Measurements from ENCODE around the gene PLEKHG5. TPM values are rescaled to one million over a fixed set of nuclear protein-coding genes. Genes with fewer than 3 reads are reported as not detected.
"Not testable (repeated sequence)": the region's sequence is repeated elsewhere in the genome, so short reads cannot be mapped to it uniquely, and the experiment has no call there.

Gene PLEKHG5
- polyA plus RNA-seq, 3 donors = 1.7 to 16.8 (median 9.4) TPM

DNA sequence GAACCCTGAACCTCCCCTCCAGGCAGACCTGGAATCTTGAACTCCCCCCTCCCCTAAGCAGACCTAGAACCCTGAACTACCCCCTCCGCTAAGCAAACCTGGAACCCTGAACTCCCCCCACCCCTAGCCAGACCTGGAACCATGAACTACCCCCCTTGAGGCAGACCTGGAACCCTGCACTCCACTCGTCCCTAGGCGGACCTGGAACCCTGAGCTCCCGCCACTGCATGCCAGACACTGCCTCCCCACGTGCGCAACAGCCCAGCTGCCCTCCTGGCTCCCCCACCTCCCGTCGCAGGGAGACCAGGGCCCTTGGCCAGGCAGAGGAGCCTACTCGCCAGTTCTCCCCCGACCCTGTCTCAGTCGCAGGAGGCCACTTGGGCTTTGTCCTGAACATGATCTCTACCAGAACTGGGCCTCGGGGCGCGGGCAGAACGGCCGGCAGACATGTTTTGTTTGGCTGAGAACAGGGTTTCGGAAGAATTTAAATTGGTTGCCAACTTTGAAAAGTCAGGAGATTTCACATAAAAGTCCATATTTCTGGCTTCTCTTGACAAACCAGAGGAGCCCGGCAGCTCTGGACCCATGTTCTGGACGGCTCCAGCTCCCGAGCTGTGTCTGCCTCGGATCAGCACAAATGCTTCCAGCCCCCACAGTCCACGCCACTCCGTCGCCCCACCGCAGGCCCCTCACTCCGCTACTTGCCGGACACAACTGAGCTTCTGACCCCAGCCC lies 9.2 kb upstream of the PLEKHG5 start:
- no peak overlapping the region for H3K27ac ChIP-seq (ENCODE audit: low read depth, low read length)

GRCh38 chr1:6499296-6499695 lies 7.8 kb upstream of the PLEKHG5 start:
- 64 to 86% (median 73%) methylated on average over 4 of the region's 4 CpGs for WGBS, 3 donors
- no peak overlapping the region for H3K27ac ChIP-seq (ENCODE audit: low read depth, low read length)

More for the DNA sequence above, 9.2 kb upstream of the PLEKHG5 start:
- WGBS, 3 donors = 73 to 79% (median 76%) methylated on average over 27 of the region's 27 CpGs

- H3K27ac ChIP-seq (ENCODE audit: low read depth, low read length) = no peak overlapping the region
- WGBS, 3 donors = 53 to 68% (median 64%) methylated on average over 12 to 13 of the region's 13 CpGs
These were observed 7.2 kb upstream of the PLEKHG5 start for GRCh38 chr1:6498576-6499111.

DNA sequence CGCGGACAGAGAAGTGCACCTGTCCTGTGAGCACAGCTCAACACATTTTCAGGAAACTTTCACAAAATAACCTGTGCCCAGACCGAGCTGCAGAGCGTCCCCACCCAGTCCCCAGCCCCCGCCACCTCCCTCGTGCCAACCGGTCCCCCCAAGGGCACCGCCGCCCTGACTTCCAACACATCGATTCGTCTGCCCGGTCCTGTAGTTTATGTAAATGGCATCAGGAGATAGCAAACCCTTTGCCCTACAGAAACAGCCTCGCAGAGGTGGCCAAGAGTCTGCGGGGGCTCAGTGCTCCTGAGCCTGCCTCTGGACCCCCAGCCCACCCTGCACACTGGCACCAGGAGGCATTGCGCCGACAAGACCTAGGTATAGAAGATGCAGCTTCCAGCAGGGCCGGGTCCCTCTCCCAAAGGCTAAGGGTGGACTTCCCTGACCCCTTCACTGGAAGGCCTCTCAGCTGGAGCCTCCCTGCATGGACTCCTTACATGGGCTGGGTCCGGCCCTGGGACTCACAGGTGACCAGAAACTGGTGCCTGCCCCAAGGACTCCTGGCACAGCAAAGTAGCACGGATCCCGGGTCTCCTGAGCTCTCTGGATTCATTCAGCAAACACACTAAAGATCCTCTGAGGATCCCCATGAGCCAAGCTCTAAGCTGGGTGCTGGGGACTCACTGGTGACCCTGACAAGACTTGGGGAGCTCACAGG lies 6.6 kb upstream of the PLEKHG5 start:
- 32 to 54% (median 44%) methylated on average over 20 of the region's 20 CpGs for WGBS, 3 donors

DNA sequence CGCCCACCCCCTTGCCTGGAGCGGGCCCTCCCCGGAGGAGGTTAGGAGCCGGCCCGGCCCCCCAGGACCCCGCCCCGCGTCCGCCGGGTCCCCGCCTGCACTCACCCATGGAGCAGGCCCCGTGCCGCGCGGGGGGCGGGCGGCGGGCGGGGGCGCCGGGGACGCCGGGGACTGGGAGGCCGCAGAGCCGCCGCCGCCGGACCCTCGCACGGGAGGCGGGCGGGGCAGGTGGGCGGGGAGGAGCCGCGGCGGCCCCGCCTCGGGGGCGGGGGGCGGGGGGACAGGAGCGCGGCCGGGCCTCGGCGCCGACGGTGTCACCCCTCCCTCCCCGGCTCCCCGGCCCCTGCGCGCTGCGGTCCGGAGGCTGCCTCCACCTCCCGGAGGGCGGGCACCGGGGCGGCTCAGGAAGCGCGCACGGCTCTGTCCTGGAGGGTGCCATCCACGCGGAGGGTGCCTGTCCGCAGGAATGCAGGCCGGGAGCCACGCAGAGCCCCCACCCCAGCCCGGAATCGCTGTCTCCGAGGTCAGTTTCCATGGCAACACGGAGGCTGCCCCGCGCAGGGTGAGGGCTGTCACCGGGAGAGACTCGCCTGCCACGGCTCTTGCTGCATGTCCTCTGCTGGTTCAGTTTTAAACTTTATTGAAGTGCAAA lies 5.9 kb upstream of the PLEKHG5 start:
- 1% methylated on average over 33 to 62 of the region's 74 CpGs for WGBS, 3 donors
- H3K27ac ChIP-seq (ENCODE audit: low read depth, low read length) = no peak overlapping the region

More for the DNA sequence above, 6.6 kb upstream of the PLEKHG5 start:
- H3K27ac ChIP-seq (ENCODE audit: low read depth, low read length) = no peak overlapping the region

GRCh38 chr1:6496890-6497214 lies 5.4 kb upstream of the PLEKHG5 start:
- 4 to 14% (median 5%) methylated on average over 7 to 17 of the region's 21 CpGs for WGBS, 3 donors
- H3K27ac ChIP-seq (ENCODE audit: low read depth, low read length) = no peak overlapping the region

GRCh38 chr1:6496365-6496721 lies 4.9 kb upstream of the PLEKHG5 start:
- H3K27ac ChIP-seq (ENCODE audit: low read depth, low read length) = no peak overlapping the region
- WGBS, 3 donors = 33 to 43% (median 37%) methylated on average over 13 of the region's 13 CpGs

DNA sequence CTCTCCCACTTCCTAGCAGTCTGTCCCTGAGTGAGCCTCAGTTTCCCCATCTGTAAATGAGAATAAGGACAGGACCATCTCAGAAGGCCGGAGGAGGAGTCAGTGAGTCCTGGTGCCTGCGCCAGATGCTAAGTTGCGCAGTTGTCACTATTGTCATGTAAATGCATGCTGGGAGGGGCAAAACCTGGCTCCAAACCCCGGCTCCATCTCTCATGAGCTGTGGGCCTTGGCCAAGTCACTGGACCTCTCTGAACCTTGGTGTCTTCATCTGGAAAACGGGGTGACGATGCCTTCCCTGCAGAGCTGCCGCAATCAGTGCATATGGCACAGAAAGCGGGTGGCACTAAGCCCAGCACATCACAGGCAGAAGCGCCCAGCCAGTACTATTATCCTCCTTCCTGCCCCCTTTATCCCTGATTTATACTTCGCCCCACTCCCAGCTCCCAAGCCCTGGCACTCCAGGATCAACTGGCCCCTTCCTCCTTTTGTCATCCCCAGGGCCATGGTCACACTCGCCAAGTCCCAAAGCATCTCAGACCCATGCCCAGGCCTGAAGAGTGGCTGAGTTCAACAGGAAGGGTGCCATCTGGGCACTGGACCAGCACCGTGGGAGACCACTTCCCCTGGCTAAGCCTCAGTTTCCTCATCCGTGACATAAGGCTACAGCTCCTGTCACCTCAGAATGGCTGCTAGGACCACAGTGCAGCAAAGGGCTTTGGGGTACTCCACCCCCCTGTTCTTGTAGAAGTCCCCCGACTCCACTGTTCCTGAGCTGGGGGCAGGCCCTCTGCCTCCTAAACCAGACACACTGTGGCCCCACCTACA lies 4.3 kb upstream of the PLEKHG5 start:
- no peak overlapping the region for H3K27ac ChIP-seq (ENCODE audit: low read depth, low read length)
- WGBS, 3 donors = 76 to 86% (median 77%) methylated on average over 14 of the region's 14 CpGs

DNA sequence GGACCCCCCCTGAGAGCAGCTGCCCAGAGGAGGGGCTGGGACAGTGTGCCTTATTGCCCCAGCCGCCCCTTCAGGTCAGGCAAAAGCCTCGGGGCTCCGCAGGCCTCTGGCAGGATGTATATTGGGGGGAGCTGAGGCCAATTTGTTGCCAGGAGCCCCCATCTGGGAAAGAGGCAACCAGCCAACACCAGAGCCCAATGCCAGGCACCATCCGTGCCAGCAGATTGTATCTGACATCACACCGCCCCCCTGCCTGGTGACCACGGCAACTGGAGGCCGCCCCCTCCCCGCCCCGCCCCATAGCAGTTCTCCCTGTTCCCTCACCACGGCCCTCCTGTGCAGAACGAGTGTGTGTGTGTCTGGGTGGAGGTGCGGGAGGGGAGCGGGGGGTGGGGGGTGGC lies 3.6 kb upstream of the PLEKHG5 start:
- 43 to 55% (median 43%) methylated on average over 13 of the region's 13 CpGs for WGBS, 3 donors
- no peak overlapping the region for H3K27ac ChIP-seq (ENCODE audit: low read depth, low read length)

GRCh38 chr1:6494627-6495026 lies 3.2 kb upstream of the PLEKHG5 start:
- 78 to 85% (median 82%) methylated on average over 4 of the region's 4 CpGs for WGBS, 3 donors

DNA sequence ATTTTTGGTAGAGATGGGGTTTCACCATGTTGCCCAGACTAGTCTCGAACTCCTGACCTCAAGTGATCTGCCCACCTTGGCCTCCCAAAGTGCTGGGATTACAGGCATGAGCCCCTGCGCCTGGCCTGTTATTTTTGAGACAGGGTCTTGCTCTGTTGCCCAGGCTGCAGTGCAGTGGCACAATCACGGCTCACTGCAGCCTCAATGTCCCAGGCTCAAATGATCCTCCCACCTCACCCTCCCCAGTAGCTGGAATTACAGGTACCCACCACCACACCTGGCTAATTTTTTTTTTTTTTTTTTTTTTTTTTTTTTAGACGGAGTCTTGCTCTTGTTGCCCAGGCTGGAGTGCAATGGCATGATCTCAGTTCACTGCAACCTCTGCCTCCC lies 2.4 kb upstream of the PLEKHG5 start:
- 82 to 95% (median 84%) methylated on average over 4 of the region's 4 CpGs for WGBS, 3 donors
- not testable (repeated sequence) for H3K27ac ChIP-seq (ENCODE audit: low read depth, low read length)

More at GRCh38 chr1:6494627-6495026, 3.2 kb upstream of the PLEKHG5 start:
- H3K27ac ChIP-seq (ENCODE audit: low read depth, low read length) = no peak overlapping the region

DNA sequence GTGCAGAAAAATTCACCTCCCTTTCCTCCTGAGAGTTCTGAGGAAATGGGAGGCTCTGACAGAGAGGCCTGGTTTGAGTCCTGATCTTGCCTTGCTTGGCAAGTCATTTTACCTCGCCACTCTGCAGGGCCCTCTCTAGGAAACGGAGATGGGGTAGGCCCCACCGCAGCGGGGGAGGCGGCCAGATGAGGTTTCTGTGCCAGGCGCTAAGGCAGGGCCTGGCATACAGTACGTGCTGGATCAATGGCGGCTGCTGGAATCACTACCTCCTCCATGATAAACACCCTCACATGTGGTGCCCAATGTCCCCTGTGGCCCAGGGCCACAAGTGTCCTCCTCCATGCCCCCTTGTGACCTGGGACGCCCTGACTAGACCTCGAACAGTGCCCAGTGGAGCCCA lies 499 bp upstream of the PLEKHG5 start:
- 61 to 71% (median 65%) methylated on average over 10 of the region's 10 CpGs for WGBS, 3 donors
- no peak overlapping the region for H3K27ac ChIP-seq (ENCODE audit: low read depth, low read length)

DNA sequence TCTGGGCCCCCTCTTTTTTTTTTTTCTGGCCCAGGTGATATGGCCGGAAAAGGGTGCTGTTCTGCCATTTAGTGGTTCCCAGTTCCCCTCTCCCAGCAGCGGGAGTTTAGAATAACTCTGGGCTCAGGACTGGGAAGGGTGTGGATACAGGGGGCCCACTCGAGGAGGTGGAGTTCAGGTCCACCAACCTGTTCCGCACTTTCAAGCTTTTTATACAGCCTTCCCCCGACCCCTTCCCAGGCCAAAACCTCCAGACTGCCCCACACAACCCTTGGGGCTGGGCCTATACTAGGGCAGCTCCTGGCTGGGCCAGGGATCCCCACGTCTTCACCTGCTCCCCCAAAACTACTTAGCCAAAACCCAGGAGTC lies 402 bp downstream of the PLEKHG5 start:
- 19 to 43% (median 40%) methylated on average over 6 of the region's 6 CpGs for WGBS, 3 donors
- no peak overlapping the region for H3K27ac ChIP-seq (ENCODE audit: low read depth, low read length)

GRCh38 chr1:6490181-6491080 lies 1.0 kb downstream of the PLEKHG5 start:
- no peak overlapping the region for H3K27ac ChIP-seq (ENCODE audit: low read depth, low read length)
- WGBS, 3 donors = 0 to 1% (median 1%) methylated on average over 65 to 70 of the region's 70 CpGs

DNA sequence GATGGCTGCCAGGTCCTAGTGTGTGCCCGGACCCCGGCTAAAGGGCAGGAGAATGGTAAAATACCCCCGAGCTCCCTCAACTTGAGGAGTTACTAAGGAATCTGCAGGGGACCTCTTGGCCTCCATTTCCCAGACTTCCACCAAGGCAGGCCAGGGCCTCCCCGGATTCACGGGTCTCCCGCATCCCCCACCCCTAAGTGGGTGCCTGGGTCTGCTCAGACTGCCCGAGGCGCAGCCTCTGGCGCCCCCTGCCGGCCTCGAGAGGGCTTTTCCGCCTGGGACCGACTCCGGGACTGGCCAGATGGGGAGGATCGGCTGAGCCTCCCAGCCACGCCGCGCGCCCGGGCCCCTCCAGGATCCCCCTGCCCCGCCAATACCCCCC lies 1.7 kb downstream of the PLEKHG5 start:
- H3K27ac ChIP-seq (ENCODE audit: low read depth, low read length) = no peak overlapping the region
- 12 to 19% (median 13%) methylated on average over 13 to 21 of the region's 21 CpGs for WGBS, 3 donors

GRCh38 chr1:6489383-6489765 lies 2.1 kb downstream of the PLEKHG5 start:
- WGBS, 3 donors = 70 to 79% (median 77%) methylated on average over 9 of the region's 9 CpGs

DNA sequence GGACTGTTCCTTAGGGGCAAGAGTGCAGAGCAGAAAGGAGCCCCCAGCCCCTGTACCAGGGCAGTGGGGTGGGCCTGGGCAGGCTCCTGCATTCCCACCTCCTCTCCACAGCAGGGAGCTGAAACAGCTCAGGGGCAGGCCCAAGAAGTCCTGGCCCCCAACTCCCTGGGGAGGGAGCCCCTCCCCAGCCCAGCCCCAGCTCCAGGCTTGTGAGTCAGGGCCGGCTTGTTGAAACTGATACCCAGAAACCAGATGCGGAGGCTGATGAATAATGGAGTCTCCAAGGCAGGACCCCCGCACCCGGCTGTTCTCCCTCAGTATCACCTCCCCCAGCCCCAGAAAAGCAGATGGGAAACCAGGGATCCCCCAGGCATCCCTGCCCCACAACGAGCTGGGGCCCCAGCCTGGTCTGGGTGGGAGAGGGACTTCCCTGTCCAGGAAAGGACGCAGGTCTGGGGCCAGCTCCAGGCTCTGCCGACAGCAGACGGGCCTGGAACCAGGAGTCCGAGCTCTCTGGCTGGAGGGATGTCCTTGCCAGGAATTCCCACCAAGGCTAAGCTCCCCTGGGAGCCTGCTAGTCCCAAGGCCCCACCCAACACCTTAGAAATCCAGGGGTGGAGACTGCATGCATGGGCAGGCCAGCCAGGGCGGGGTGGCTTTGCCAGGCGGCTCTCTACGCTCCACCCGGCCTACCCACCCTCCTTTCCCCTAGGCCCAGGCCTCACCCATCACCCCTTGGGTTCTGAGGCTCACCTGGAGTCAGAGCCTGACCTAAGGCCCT lies 2.7 kb downstream of the PLEKHG5 start:
- H3K27ac ChIP-seq (ENCODE audit: low read depth, low read length) = no peak overlapping the region
- 74 to 75% (median 75%) methylated on average over 13 of the region's 13 CpGs for WGBS, 3 donors

More at GRCh38 chr1:6489383-6489765, 2.1 kb downstream of the PLEKHG5 start:
- no peak overlapping the region for H3K27ac ChIP-seq (ENCODE audit: low read depth, low read length)
